Hypothalamus (tissue), 51 donors: Measurements from ENCODE around the gene ACOT7.
A peak's percentile ranks its signal among the peaks of the same experiment; 100 is the strongest.
"Not testable (repeated sequence)": the region's sequence is repeated elsewhere in the genome, so short reads cannot be mapped to it uniquely, and the experiment has no call there.

Source experiments
- DNase-seq, 51 donors: peaks; one replicate each; lab custom pipeline; 2025; lab: John Stamatoyannopoulos, UW

Gene ACOT7

GRCh38 chr1:6401673-6402072 lies 8.1 kb upstream of the ACOT7 start:
- no peak for DNase-seq

GRCh38 chr1:6399294-6399693 lies 5.7 kb upstream of the ACOT7 start:
- no peak for DNase-seq

- DNase-seq = no peak
Measured at GRCh38 chr1:6397844-6398441, 4.4 kb upstream of the ACOT7 start.

GRCh38 chr1:6396998-6397397 lies 3.4 kb upstream of the ACOT7 start:
- DNase-seq = no peak

GRCh38 chr1:6395781-6396244 lies 2.2 kb upstream of the ACOT7 start:
- not testable (repeated sequence) for DNase-seq

GRCh38 chr1:6395130-6395529 lies 1.6 kb upstream of the ACOT7 start:
- DNase-seq = not testable (repeated sequence)

- DNase-seq = peak in 3 of 51 donors; percentile 28 to 37 (median 29)
Measured at GRCh38 chr1:6392809-6393399, 663 bp downstream of the ACOT7 start.

GRCh38 chr1:6391951-6392808 lies 1.4 kb downstream of the ACOT7 start:
- DNase-seq = peak in 5 of 51 donors; percentile 2 to 24 (median 8)

- no peak for DNase-seq
Measured at GRCh38 chr1:6389971-6390370, 3.6 kb downstream of the ACOT7 start.

GRCh38 chr1:6386371-6386949 lies 7.1 kb downstream of the ACOT7 start:
- DNase-seq = no peak

- DNase-seq = peak in 41 of 51 donors; percentile 13 to 84 (median 49)
Measured at GRCh38 chr1:6385488-6386191, 7.9 kb downstream of the ACOT7 start.

- DNase-seq = peak in 41 of 51 donors; percentile 13 to 89 (median 63)
Measured at GRCh38 chr1:6384962-6385361, 8.6 kb downstream of the ACOT7 start.

GRCh38 chr1:6384135-6384534 lies 9.4 kb downstream of the ACOT7 start:
- DNase-seq = no peak

GRCh38 chr1:6380037-6380436 lies 13.5 kb downstream of the ACOT7 start:
- DNase-seq = no peak

GRCh38 chr1:6378096-6378746 lies 15.3 kb downstream of the ACOT7 start:
- no peak for DNase-seq

GRCh38 chr1:6373961-6374720 lies 19.4 kb downstream of the ACOT7 start:
- DNase-seq = no peak

GRCh38 chr1:6372236-6372635 lies 21.3 kb downstream of the ACOT7 start:
- not testable (repeated sequence) for DNase-seq

- no peak for DNase-seq
Measured at GRCh38 chr1:6370006-6370405, 23.6 kb downstream of the ACOT7 start.

- peak in 13 of 51 donors; percentile 5 to 57 (median 30) for DNase-seq
Measured at GRCh38 chr1:6367381-6368012, 26.1 kb downstream of the ACOT7 start.
